ENCODE data around the gene GBGT1.

Gene GBGT1

DNA sequence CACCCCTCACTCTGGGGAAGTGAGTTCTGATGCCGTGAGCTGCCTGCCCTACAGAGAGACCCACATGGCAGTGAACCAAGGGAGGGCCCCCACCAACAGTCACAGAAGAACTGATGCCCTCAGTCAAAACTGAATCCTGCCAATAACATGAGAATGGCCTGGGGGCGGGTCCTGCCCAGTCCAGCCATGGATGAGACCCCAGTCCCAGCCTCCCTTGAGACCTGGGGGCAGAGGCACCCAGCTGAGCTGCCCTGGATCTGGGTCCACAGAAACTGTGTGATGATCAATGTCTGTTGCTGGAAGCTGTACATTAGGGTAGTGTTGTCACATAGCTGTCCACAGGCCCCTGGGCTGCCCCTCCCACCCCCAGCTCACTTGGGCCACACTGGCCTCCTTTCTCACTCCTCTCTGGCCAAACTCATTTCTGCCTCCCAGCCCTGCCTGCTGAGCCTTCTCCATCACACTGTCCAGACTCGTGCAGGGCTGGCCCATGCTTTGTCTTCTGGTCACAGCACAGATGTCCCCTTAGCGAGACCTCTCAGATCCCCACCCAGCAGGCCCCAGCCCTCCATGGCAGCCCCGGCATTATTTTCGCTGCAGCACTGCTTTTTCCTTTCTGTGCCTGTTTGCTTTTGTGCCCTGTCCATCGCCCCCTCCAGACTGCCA is 16.8 kb downstream of the GBGT1 start:
- Histone ChIP-seq H3K27me3 (ENCODE audit: insufficient read depth, low read length, poor library complexity) (no peaks in the 10 kb centered on the region), H3K79me2 (ENCODE audit: insufficient read depth, low read length) (peaks cover 60% of the 10 kb centered on the region), H2AFZ (ENCODE audit: low read depth, low read length) (no peak overlapping the region), H3K36me3 (ENCODE audit: insufficient read depth, low read length) (peaks cover 11% of the 10 kb centered on the region; the same call in 1 of the 2 replicates), H4K20me1 (ENCODE audit: insufficient read depth, low read length) (peaks cover 54% of the 10 kb centered on the region), H3K4me3 (ENCODE audit: low read depth in 1 of 2, low read length in 2 of 2) (peak overlapping the region in 1 of 2 experiments; percentile 96; a peak in 1 of 4 replicates), H3K27ac (ENCODE audit: low read length) (no peak overlapping the region), H3K9ac (ENCODE audit: low read depth, low read length) (peak overlapping the region; percentile 86; the same call in 1 of the 2 replicates), H3K4me1 (ENCODE audit: insufficient read depth, low read length) (peaks cover 45% of the 10 kb centered on the region), H3K9me3 (ENCODE audit: insufficient read depth, low read length, severe bottlenecking) (no peaks in the 10 kb centered on the region), H3K4me2 (ENCODE audit: insufficient read depth, low read length) (peak overlapping the region; percentile 89)
- no peak for DNase-seq
- TF ChIP-seq CTCF (IDR thresholded peaks at IDR 0.05; ENCODE audit: borderline replicate concordance, extremely low read depth, low read length, poor library complexity, severe bottlenecking): no peak
- no peak for TF ChIP-seq EZH2 (IDR thresholded peaks at IDR 0.05; ENCODE audit: borderline replicate concordance, low read depth, low read length, severe bottlenecking)
- ATAC-seq (ENCODE audit: insufficient read depth, low read depth): no peak

GRCh38 chr9:133144904-133145851 is 18.5 kb downstream of the GBGT1 start:
- Histone ChIP-seq H3K79me2 (ENCODE audit: insufficient read depth, low read length) (peaks cover 76% of the 10 kb centered on the region), H3K27ac (ENCODE audit: low read length) (no peak overlapping the region), H2AFZ (ENCODE audit: low read depth, low read length) (no peak overlapping the region; the same call in 1 of the 2 replicates), H3K36me3 (ENCODE audit: insufficient read depth, low read length) (peaks cover 11% of the 10 kb centered on the region; the same call in 1 of the 2 replicates), H3K27me3 (ENCODE audit: insufficient read depth, low read length, poor library complexity) (no peaks in the 10 kb centered on the region), H4K20me1 (ENCODE audit: insufficient read depth, low read length) (peaks cover 70% of the 10 kb centered on the region), H3K4me2 (ENCODE audit: insufficient read depth, low read length) (peak overlapping the region; percentile 87), H3K9ac (ENCODE audit: low read depth, low read length) (peak overlapping the region; percentile 56), H3K9me3 (ENCODE audit: insufficient read depth, low read length, severe bottlenecking) (no peaks in the 10 kb centered on the region), H3K4me3 (ENCODE audit: low read depth in 1 of 2, low read length in 2 of 2) (peak overlapping the region in 1 of 2 experiments; percentile 55; a peak in 2 of 4 replicates), H3K4me1 (ENCODE audit: insufficient read depth, low read length) (peaks cover 45% of the 10 kb centered on the region)
- ATAC-seq (ENCODE audit: insufficient read depth, low read depth) (no peak), DNase-seq (no peak)
- TF ChIP-seq CTCF (IDR thresholded peaks at IDR 0.05; ENCODE audit: borderline replicate concordance, extremely low read depth, low read length, poor library complexity, severe bottlenecking) (no peak), EZH2 (IDR thresholded peaks at IDR 0.05; ENCODE audit: borderline replicate concordance, low read depth, low read length, severe bottlenecking) (no peak)

DNA sequence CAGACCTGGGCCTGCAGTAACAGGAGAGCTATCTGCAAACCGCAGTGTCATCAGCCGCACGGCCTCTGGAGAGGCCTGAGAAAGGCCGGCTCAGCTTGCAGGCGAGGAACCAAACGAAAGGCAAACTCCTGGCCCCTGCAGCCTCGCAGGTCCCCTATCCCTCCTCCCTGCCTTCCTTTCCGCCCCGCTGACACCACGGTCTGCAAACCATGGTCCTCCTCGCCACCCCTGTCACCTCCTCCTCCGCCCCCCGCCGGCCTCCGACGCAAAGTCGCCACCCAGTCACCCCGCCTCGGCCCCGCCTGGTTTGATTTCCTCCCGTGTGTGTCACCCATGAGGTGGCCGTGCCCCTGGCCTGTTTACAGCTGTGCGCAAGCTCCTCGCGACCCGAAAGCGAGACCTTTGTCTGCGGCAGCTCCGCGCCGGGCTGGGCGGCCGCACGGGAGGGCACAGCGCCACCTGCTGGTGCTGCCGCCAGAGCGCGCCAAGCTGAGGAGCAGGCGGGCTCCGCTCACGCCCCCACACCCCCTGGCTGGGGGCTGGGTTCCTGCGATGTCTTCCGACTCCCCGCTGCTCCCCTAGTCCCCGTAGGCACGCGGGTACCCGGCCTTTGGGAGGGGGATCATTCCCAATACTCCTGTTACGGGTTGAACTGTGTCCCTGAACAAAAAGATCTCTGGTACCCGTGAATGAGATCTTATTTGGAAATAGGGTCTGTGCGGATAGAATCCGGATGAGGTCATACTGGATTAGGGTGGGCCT is 19.4 kb downstream of the GBGT1 start:
- peak; percentile 83 for ATAC-seq (ENCODE audit: insufficient read depth, low read depth)
- Histone ChIP-seq H2AFZ (ENCODE audit: low read depth, low read length) (peak overlapping the region; percentile 72; the same call in 1 of the 2 replicates), H3K36me3 (ENCODE audit: insufficient read depth, low read length) (peaks cover 13% of the 10 kb centered on the region; the same call in 1 of the 2 replicates), H3K9me3 (ENCODE audit: insufficient read depth, low read length, severe bottlenecking) (no peaks in the 10 kb centered on the region), H3K79me2 (ENCODE audit: insufficient read depth, low read length) (peaks cover 82% of the 10 kb centered on the region), H3K4me3 (ENCODE audit: low read depth in 1 of 2, low read length in 2 of 2) (peak overlapping the region in 1 of 2 experiments; percentile 55; a peak in 3 of 4 replicates), H3K9ac (ENCODE audit: low read depth, low read length) (peak overlapping the region; percentile 56), H3K27me3 (ENCODE audit: insufficient read depth, low read length, poor library complexity) (no peaks in the 10 kb centered on the region), H3K4me2 (ENCODE audit: insufficient read depth, low read length) (peak overlapping the region; percentile 87), H3K4me1 (ENCODE audit: insufficient read depth, low read length) (peaks cover 40% of the 10 kb centered on the region), H4K20me1 (ENCODE audit: insufficient read depth, low read length) (peaks cover 76% of the 10 kb centered on the region), H3K27ac (ENCODE audit: low read length) (peak overlapping the region; percentile 11)
- DNase-seq: peak; percentile 85
- TF ChIP-seq CTCF (IDR thresholded peaks at IDR 0.05; ENCODE audit: borderline replicate concordance, extremely low read depth, low read length, poor library complexity, severe bottlenecking) (peak; percentile 96), EZH2 (IDR thresholded peaks at IDR 0.05; ENCODE audit: borderline replicate concordance, low read depth, low read length, severe bottlenecking) (no peak)

Measured in DND-41 (cell line).